ENCODE data around the gene SCUBE3. TPM values are rescaled to one million over a fixed set of nuclear protein-coding genes. Genes with fewer than 3 reads are reported as not detected.

SCUBE3 gene
- total RNA-seq, 4 donors from 2014 or later: 1.5 to 8.8 (median 5.6) TPM

DNA sequence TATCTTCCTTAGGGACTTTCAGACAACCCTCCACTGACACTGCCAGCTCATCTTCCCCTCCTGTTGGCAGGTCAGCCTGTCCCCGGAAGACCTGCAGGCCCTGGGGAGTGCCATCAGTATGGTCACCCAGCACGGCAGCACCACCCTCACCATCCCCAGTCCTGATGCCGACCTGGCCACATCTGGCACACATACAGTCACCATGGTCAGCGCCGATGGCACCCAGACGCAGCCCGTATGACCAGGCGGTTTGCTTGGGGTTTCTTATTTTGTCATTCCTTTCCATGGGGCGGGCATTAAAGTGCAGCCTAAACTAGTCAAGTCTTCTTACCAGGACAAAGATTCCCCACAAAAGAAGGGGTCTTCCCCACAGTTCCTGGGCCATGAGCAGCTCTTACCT, 79.9 kb downstream of the SCUBE3 start:
- Histone ChIP-seq H3K4me1 (peaks cover 14 to 18% (median 15%) of the 10 kb centered on the region in 4 donors), H3K9me3 (no peaks in the 10 kb centered on the region), H3K27ac (replicated peaks in 1 of 4) (no peak overlapping the region), H3K4me3 (no peak overlapping the region), H3K27me3 (no peaks in the 10 kb centered on the region), H3K36me3 (peaks cover 40 to 84% (median 70%) of the 10 kb centered on the region in 4 donors)
- 90% methylated on average over 8 of the region's 9 CpGs for WGBS
- no peak for TF ChIP-seq POLR2AphosphoS5 (IDR thresholded peaks at IDR 0.05)
- TF ChIP-seq, protein P1, sequence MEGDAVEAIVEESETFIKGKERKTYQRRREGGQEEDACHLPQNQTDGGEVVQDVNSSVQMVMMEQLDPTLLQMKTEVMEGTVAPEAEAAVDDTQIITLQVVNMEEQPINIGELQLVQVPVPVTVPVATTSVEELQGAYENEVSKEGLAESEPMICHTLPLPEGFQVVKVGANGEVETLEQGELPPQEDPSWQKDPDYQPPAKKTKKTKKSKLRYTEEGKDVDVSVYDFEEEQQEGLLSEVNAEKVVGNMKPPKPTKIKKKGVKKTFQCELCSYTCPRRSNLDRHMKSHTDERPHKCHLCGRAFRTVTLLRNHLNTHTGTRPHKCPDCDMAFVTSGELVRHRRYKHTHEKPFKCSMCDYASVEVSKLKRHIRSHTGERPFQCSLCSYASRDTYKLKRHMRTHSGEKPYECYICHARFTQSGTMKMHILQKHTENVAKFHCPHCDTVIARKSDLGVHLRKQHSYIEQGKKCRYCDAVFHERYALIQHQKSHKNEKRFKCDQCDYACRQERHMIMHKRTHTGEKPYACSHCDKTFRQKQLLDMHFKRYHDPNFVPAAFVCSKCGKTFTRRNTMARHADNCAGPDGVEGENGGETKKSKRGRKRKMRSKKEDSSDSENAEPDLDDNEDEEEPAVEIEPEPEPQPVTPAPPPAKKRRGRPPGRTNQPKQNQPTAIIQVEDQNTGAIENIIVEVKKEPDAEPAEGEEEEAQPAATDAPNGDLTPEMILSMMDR (IDR thresholded peaks at IDR 0.05): no peak
- no peak for TF ChIP-seq POLR2A (IDR thresholded peaks at IDR 0.05; ENCODE audit: low read depth)
- no peak for TF ChIP-seq EP300 (IDR thresholded peaks at IDR 0.05)
- DNase-seq (ENCODE audit: extremely low spot score): no peak
- intact Hi-C loops (cut with DNase I): loop anchor here (2.0 to 5.0 kb wide), 2 partner anchors 34 to 155 kb away; no protein-coding TSS in a partner anchor

DNA sequence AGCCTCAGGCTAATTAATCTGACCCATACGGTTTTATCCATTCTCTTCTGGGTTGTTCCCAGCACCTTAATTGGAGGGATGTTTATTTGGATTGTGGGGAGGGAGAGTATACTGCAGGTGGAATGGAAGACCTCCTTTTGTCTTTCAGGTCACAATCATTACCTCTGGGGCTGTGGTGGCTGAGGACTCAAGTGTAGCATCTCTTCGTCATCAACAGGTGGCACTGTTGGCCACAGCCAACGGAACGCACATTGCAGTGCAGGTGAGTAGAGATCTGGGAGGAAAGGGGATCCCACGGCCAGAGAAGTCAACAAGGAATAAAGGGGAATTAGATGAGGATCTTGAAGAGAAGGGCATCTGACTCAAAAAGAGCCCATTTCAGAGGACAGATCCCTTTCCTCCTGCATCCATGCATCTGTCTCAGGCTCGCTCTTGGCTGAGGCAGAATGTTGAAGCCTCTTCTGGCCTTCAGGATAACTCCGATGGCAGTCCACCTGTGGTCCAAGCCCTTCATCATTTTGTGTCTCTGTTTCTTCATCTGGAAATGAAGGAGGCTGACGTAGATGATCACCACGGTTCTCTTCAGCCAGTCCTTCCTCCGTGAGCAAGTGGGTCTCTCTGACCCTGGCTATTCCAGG, 80.7 kb downstream of the SCUBE3 start:
- peak; percentile 91 for DNase-seq (ENCODE audit: extremely low spot score)
- peaks cover 39 to 77% (median 63%) of the 10 kb centered on the region in 4 donors for H3K36me3 ChIP-seq
- TF ChIP-seq EP300 (IDR thresholded peaks at IDR 0.05): no peak
- TF ChIP-seq, protein P1 (IDR thresholded peaks at IDR 0.05): peak; percentile 49 to 72 (median 69)
- peak in 1 of 2 donors; percentile 13 for TF ChIP-seq POLR2AphosphoS5 (IDR thresholded peaks at IDR 0.05)
- no peaks in the 10 kb centered on the region for H3K9me3 ChIP-seq
- WGBS: 54% methylated on average over 10 of the region's 10 CpGs
- intact Hi-C loops (cut with DNase I): loop anchor here (5.0 kb wide), 1 partner anchor 33 kb away; no protein-coding TSS in a partner anchor
- H3K27me3 ChIP-seq: no peaks in the 10 kb centered on the region
- H3K4me3 ChIP-seq: no peak overlapping the region
- peaks cover 14 to 18% (median 15%) of the 10 kb centered on the region in 4 donors for H3K4me1 ChIP-seq
- no peak overlapping the region for H3K27ac ChIP-seq (replicated peaks in 1 of 4)

DNA sequence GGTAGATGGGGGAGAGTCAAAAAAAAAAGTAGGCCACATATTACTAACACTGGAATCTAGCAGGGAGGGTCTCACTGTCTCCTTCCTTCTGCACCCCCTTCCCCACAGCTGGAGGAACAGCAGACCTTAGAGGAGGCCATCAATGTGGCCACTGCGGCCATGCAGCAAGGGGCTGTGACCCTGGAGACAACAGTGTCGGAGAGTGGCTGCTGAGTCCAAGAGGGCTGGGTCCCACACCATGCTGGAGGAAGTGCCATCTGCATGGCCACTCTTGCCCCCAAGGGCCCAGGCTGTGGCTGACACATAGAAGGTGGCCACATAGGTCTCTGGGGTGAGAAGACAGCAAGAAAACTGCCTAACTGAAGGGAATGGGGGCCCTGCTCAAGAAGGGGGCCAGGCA, 81.3 kb downstream of the SCUBE3 start:
- no peaks in the 10 kb centered on the region for H3K9me3 ChIP-seq
- no peak for DNase-seq (ENCODE audit: extremely low spot score)
- no peak overlapping the region for H3K4me3 ChIP-seq
- TF ChIP-seq, protein P1 (IDR thresholded peaks at IDR 0.05): no peak
- no peak for TF ChIP-seq POLR2A (IDR thresholded peaks at IDR 0.05; ENCODE audit: low read depth)
- peaks cover 14 to 18% (median 15%) of the 10 kb centered on the region in 4 donors for H3K4me1 ChIP-seq
- intact Hi-C loops (cut with DNase I): no loop called here
- no peaks in the 10 kb centered on the region for H3K27me3 ChIP-seq
- WGBS: 100% methylated on average over 2 of the region's 2 CpGs
- peaks cover 35 to 71% (median 56%) of the 10 kb centered on the region in 4 donors for H3K36me3 ChIP-seq
- H3K27ac ChIP-seq (replicated peaks in 1 of 4): no peak overlapping the region

DNA sequence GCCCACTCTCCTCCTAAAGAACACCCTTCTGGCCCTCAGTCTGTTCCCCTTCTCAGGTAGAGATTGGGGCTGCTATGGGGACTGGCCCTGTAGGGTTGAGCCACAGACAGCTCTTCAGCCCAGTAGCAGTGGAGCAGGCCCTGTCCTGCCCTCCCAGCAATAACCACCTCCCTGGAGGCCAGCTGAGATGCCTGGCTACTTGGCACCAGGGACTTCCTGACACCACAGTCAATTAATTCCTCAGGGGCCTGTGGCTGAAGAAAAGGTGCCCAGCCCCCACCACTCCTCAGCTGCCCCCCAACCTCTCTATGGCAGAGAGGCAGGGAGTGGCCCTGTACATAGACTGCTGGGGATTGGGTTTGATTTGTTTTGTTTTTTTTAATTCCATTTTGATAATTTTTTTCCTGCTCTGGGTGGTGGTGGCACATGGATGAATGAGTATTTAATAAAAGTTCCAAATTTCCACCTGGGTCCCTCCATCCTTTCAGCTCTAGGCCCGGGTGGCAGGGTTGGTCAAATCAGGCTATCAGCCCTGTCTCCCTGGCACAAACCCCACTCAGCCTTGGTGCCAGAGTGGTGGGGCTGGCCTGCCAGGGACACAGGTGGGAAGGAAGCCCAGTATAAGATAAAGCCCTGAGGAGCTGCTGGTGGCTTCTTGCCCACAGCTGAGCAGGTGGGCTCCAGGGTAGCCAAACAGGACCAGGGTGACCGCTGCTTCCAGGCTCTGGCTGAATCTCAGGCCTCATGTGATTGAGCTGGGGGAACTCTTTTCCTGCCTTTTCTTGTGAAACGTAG, 82.0 kb downstream of the SCUBE3 start:
- peaks cover 31 to 64% (median 50%) of the 10 kb centered on the region in 4 donors for H3K36me3 ChIP-seq
- peaks cover 14 to 18% (median 15%) of the 10 kb centered on the region in 4 donors for H3K4me1 ChIP-seq
- H3K4me3 ChIP-seq: no peak overlapping the region
- H3K27me3 ChIP-seq: no peaks in the 10 kb centered on the region
- no peak for TF ChIP-seq POLR2AphosphoS5 (IDR thresholded peaks at IDR 0.05)
- TF ChIP-seq EP300 (IDR thresholded peaks at IDR 0.05): no peak
- no peak for TF ChIP-seq POLR2A (IDR thresholded peaks at IDR 0.05; ENCODE audit: low read depth)
- TF ChIP-seq, protein P1 (IDR thresholded peaks at IDR 0.05): no peak
- no peak overlapping the region for H3K27ac ChIP-seq (replicated peaks in 1 of 4)
- H3K9me3 ChIP-seq: no peaks in the 10 kb centered on the region
- 63% methylated on average over 3 of the region's 3 CpGs for WGBS
- peak; percentile 87 for DNase-seq (ENCODE audit: extremely low spot score)
- intact Hi-C loops (cut with DNase I): no loop called here

Data from esophagus muscularis mucosa (tissue), 4 donors.